ENCODE measurements around the gene STARD7. TPM values are rescaled to one million over a fixed set of nuclear protein-coding genes. Genes with fewer than 3 reads are reported as not detected.

Gene STARD7
- total RNA-seq, 1 donor from 2014 or later: 147 TPM

DNA sequence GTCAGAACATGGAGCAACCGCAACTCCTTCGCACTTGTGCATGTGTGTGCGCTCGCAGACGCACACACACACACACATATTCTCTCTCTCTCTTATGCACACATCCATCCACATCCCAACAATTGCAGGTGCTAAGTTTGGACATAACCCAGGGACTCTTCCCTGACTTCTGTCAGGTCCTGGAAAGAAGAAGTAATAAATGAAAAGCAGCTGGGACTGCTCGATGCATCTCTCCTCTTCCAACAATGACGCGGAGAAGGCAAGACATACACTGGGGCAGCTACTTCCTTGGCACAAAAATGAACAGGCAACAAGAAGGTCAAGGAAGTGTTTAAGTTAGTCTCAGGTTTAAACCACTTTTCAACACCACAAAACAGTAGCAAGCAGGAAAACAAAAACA is 23.6 kb downstream of the STARD7 start:
- Histone ChIP-seq H3K36me3 (peaks cover 62% of the 10 kb centered on the region), H3K4me1 (no peaks in the 10 kb centered on the region), H3K27me3 (ENCODE audit: low read depth) (no peaks in the 10 kb centered on the region), H3K4me3 (no peak overlapping the region), H3K9me3 (no peaks in the 10 kb centered on the region), H3K27ac (no peak overlapping the region)
- no peak for ATAC-seq
- TF ChIP-seq, protein P1, sequence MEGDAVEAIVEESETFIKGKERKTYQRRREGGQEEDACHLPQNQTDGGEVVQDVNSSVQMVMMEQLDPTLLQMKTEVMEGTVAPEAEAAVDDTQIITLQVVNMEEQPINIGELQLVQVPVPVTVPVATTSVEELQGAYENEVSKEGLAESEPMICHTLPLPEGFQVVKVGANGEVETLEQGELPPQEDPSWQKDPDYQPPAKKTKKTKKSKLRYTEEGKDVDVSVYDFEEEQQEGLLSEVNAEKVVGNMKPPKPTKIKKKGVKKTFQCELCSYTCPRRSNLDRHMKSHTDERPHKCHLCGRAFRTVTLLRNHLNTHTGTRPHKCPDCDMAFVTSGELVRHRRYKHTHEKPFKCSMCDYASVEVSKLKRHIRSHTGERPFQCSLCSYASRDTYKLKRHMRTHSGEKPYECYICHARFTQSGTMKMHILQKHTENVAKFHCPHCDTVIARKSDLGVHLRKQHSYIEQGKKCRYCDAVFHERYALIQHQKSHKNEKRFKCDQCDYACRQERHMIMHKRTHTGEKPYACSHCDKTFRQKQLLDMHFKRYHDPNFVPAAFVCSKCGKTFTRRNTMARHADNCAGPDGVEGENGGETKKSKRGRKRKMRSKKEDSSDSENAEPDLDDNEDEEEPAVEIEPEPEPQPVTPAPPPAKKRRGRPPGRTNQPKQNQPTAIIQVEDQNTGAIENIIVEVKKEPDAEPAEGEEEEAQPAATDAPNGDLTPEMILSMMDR (IDR thresholded peaks at IDR 0.05): no peak
- no peak for DNase-seq
- intact Hi-C loops (cut with DNase I): no loop called here

DNA sequence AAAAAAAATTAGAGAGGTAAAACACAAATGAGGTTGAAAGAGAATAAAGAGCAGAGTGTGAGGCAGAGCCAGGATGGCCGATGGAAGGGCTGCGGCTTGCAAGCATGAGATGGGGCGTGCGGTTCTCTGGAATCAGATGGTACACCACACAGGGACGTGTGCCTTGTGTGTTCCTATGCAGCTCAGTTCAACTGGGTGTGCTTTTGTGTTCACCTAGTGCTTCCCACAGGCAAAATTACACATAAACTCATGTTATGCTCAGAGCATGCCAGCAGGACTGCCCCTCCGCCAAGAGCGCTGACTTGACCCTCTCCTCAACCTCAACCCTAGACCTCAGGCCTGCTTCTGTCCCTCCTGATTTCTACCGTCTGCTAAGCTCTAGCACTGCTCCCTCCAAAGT is 24.4 kb downstream of the STARD7 start:
- TF ChIP-seq, protein P1 (IDR thresholded peaks at IDR 0.05): no peak
- no peak overlapping the region for H3K27ac ChIP-seq
- peaks cover 54% of the 10 kb centered on the region for H3K36me3 ChIP-seq

DNA sequence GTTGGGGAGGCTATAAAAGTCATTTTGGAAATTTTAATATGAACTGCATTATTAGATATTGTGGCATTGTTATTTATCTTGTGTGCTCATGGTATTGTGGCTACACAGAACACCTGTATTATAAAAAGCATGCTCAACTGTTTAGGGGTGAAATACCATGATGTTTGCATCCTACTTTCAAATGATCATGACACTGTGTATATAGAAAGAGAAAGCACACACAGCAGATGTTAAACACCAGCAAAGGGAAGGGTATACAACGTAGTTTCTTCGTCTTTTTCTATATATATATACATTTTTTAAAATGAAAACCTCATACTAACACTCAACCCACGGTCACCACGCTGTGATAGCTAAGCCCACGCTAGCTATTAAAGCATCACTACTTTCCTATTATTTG is 27.1 kb downstream of the STARD7 start:
- Histone ChIP-seq H3K27me3 (ENCODE audit: low read depth) (no peaks in the 10 kb centered on the region), H3K4me3 (no peak overlapping the region), H3K9me3 (no peaks in the 10 kb centered on the region), H3K4me1 (no peaks in the 10 kb centered on the region), H3K27ac (no peak overlapping the region), H3K36me3 (peaks cover 29% of the 10 kb centered on the region)
- intact Hi-C loops (cut with DNase I): no loop called here
- TF ChIP-seq, protein P1 (IDR thresholded peaks at IDR 0.05): no peak
- DNase-seq (no peak), ATAC-seq (no peak)

More for the DNA sequence above, 24.4 kb downstream of the STARD7 start:
- Histone ChIP-seq H3K4me1 (no peaks in the 10 kb centered on the region), H3K27me3 (ENCODE audit: low read depth) (no peaks in the 10 kb centered on the region), H3K4me3 (no peak overlapping the region), H3K9me3 (no peaks in the 10 kb centered on the region)
- intact Hi-C loops (cut with DNase I): no loop called here
- ATAC-seq: no peak
- DNase-seq: no peak

DNA sequence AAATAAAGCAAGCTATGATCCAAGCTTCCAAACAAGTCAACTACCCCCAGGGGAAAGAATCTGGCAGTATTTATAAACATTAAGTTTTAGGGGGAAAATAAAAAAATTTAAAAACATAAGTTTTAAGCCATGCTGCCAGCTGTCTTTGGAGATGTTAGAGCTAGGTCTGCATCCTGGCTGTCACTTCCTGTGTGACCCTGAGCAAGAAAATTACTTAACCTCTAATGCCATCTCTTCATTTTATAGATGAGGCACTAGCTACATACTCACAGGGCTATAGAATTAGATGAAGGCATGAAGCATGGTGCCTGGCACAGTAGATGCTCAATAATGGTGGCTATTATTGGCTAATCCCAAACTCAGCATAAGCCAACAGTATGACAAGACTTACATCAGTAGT is 28.1 kb downstream of the STARD7 start:
- Histone ChIP-seq H3K27me3 (ENCODE audit: low read depth) (no peaks in the 10 kb centered on the region), H3K4me3 (no peak overlapping the region), H3K27ac (no peak overlapping the region), H3K9me3 (no peaks in the 10 kb centered on the region), H3K36me3 (peaks cover 18% of the 10 kb centered on the region), H3K4me1 (no peaks in the 10 kb centered on the region)
- no peak for DNase-seq
- intact Hi-C loops (cut with DNase I): no loop called here
- ATAC-seq: no peak
- TF ChIP-seq, protein P1 (IDR thresholded peaks at IDR 0.05): no peak

DNA sequence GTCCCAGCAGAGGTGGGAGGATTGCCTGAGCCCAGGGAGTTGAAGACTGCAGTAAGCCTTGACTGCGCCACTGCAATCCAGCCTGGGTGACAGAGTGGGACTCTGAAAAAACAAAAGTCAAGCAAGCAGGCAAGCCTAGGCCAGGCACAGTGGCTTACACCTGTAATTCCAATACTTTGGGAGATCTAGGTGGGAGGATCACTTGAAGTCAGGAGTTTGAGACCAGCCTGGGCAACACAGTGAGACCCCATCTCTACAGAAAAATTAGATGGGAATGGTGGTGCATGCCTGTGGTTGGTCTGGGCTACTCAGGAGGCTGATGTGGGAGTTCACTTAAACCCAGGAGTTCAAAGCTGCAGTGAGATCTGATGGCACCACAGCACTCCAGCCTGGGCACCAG is 28.6 kb downstream of the STARD7 start:
- Histone ChIP-seq H3K27me3 (ENCODE audit: low read depth) (no peaks in the 10 kb centered on the region), H3K27ac (no peak overlapping the region), H3K4me3 (no peak overlapping the region), H3K4me1 (no peaks in the 10 kb centered on the region), H3K36me3 (peaks cover 13% of the 10 kb centered on the region), H3K9me3 (no peaks in the 10 kb centered on the region)
- no peak for ATAC-seq
- TF ChIP-seq, protein P1 (IDR thresholded peaks at IDR 0.05): no peak
- intact Hi-C loops (cut with DNase I): no loop called here
- DNase-seq: no peak

DNA sequence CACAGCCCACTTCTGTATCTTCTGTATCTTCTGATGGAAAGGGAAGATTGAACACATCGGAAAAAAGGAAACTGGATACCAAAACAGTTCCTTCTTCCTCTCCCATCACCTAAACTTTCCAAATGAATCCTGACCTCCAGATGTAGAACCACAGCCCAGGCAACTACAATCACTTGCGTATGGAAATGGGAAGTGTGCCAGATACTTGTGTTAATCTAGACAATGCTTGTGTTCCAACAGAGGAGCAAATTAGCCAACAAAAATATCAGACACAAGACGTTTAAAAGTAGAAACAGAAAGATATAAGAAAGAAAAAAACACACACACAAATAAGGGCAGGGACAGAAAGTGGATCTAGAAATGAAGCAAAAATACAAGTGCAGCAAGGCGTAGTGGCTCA is 32.0 kb downstream of the STARD7 start:
- DNase-seq: no peak
- Histone ChIP-seq H3K9me3 (no peaks in the 10 kb centered on the region), H3K36me3 (no peaks in the 10 kb centered on the region), H3K4me1 (no peaks in the 10 kb centered on the region), H3K27me3 (ENCODE audit: low read depth) (no peaks in the 10 kb centered on the region), H3K4me3 (no peak overlapping the region), H3K27ac (no peak overlapping the region)
- TF ChIP-seq, protein P1 (IDR thresholded peaks at IDR 0.05): no peak
- ATAC-seq: no peak
- intact Hi-C loops (cut with DNase I): no loop called here

Measured in lower lobe of right lung (tissue), 2 donors.